K562 (cell line): ENCODE measurements around the gene PALLD. TPM values are rescaled to one million over a fixed set of nuclear protein-coding genes. Genes with fewer than 3 reads are reported as not detected.

ENCODE experiments used
- ATAC-seq: fragments of 200-7000 bp; cut with Tn5 transposase; 3 replicates; pipeline ENCODE4 v1.9.1; 2020; ENCODE audit warnings: moderate library complexity
- BruUV-seq: library from RNA; stranded (reverse); fragments of 400-500 nt; replicated peaks from 2 replicates; lab custom pipeline; 2021; lab: Mats Ljungman, UMichigan
- CTCF ChIA-PET: fragments of 300-600 bp; formaldehyde crosslinking; extraction: SDS; loops from one replicate; lab custom pipeline; 2021; ENCODE audit warnings: low intra/inter-chr PET ratio; lab: Yijun Ruan, JAX
- POLR2A ChIA-PET: fragments of 300-600, 350-650 bp; sonication (Branson Sonifier 250); formaldehyde crosslinking; extraction: SDS; loops from one replicate; lab custom pipeline; 2021; ENCODE audit warnings: antibody characterized with exemption, inconsistent platforms; lab: Yijun Ruan, JAX
- DNase-seq, 4 experiments: peaks; one replicate each; pipeline versions ENCODE4 v3.0.0 to v3.0.0-alpha.2; 2011 to 2018; ENCODE audit warnings: low spot score in 3 of 4, mixed read lengths in 3 of 4; ENCODE audit errors: extremely low read depth in 1 of 4
- FAIRE-seq: peaks from 2 replicates; lab custom pipeline; 2011; peaks lifted over from hg19 to GRCh38; lab: Jason Lieb, UNC
- H2AFZ ChIP-seq: 2 replicates; pipeline ENCODE4 v1.6.0; 2011; ENCODE audit warnings: low read depth, low read length, control low read depth, inconsistent platforms
- H3K27ac ChIP-seq: fragments of 200-600 bp; 3 replicates; pipeline ENCODE4 v1.8.0; 2011; ENCODE audit warnings: low read depth, mild to moderate bottlenecking, control low read depth, inconsistent platforms, low read length, moderate library complexity, mixed read lengths; ENCODE audit errors: extremely low read depth
- H3K27me3 ChIP-seq, 2 experiments: fragments of 300-600 bp in 1 of 2; 2 replicates in 1 of 2; 3 replicates in 1 of 2; pipeline versions ENCODE4 v1.6.0 to v1.8.0; 2011; ENCODE audit warnings: inconsistent platforms in 2 of 2, low read length in 2 of 2, mild to moderate bottlenecking in 1 of 2, mixed read lengths in 1 of 2, moderate library complexity in 1 of 2; ENCODE audit not compliant: control insufficient read depth in 2 of 2, insufficient read depth in 2 of 2
- H3K36me3 ChIP-seq: fragments of 300-600 bp; 3 replicates; pipeline ENCODE4 v1.8.0; 2011; ENCODE audit warnings: mild to moderate bottlenecking, low read length, inconsistent platforms; ENCODE audit not compliant: control insufficient read depth, insufficient read depth
- H3K4me1 ChIP-seq, 2 experiments: fragments of 200-600 bp in 1 of 2; replicated peaks in 1 of 2; 2 replicates in 1 of 2; 3 replicates in 1 of 2; pipeline versions ENCODE4 v1.5.1 to v1.8.0; 2011; ENCODE audit warnings: inconsistent platforms in 2 of 2, low read length in 2 of 2, mild to moderate bottlenecking in 1 of 2, mixed read lengths in 1 of 2, moderate library complexity in 1 of 2; ENCODE audit not compliant: control insufficient read depth in 2 of 2, insufficient read depth in 2 of 2
- H3K4me2 ChIP-seq: 2 replicates; pipeline ENCODE4 v1.6.1; 2011; ENCODE audit warnings: low read length, control low read depth, inconsistent platforms, mixed read lengths; ENCODE audit not compliant: insufficient read depth
- H3K4me3 ChIP-seq: fragments of 200-600 bp; sonication (generic), shearing (Covaris generic); 2 replicates; pipeline ENCODE4 v1.5.1; 2016; ENCODE audit warnings: control low read depth, inconsistent platforms
- H3K79me2 ChIP-seq: fragments of 200-600 bp; 3 replicates; pipeline ENCODE4 v1.8.0; 2011; ENCODE audit warnings: low read length, inconsistent platforms; ENCODE audit not compliant: control insufficient read depth, insufficient read depth
- H3K9ac ChIP-seq, 2 experiments: 2 replicates each; pipeline versions ENCODE4 v1.6.0 to v1.6.1; 2011; ENCODE audit warnings: low read depth in 2 of 2, low read length in 2 of 2, control low read depth in 1 of 2, inconsistent platforms in 1 of 2, mild to moderate bottlenecking in 1 of 2, mixed read lengths in 1 of 2; ENCODE audit not compliant: insufficient read depth in 1 of 2
- H3K9me1 ChIP-seq: one replicate; pipeline ENCODE4 v1.6.0; 2011; ENCODE audit warnings: inconsistent platforms, mild to moderate bottlenecking, low read length, moderate library complexity; ENCODE audit not compliant: control insufficient read depth, insufficient read depth
- H3K9me3 ChIP-seq: replicated peaks from 2 replicates; pipeline ENCODE4 v1.5.1; 2011; ENCODE audit warnings: low read depth, low read length, inconsistent platforms; ENCODE audit not compliant: control insufficient read depth, insufficient read depth
- H4K20me1 ChIP-seq: replicated peaks from 2 replicates; pipeline ENCODE4 v1.6.1; 2011; ENCODE audit warnings: low read length, inconsistent platforms, mixed read lengths; ENCODE audit not compliant: control insufficient read depth, insufficient read depth
- CHCHD3 ChIP-seq: fragments of 250-450 bp; sonication (Bioruptor Pico); IDR thresholded peaks from 2 replicates; pipeline ENCODE4 v2.1.2; 2022; ENCODE audit warnings: mild to moderate bottlenecking
- DACH1 ChIP-seq: fragments of 450-650 bp; IDR thresholded peaks from 2 replicates; pipeline ENCODE4 v1.6.1; 2018; ENCODE audit not compliant: partially characterized antibody
- ETV6 ChIP-seq, 3 experiments: fragments of 150-350 bp in 1 of 3; sonication (generic) in 1 of 3; formaldehyde crosslinking in 1 of 3; IDR thresholded peaks; 2 replicates each; pipeline versions ENCODE4 v1.6.1 to v1.8.0; 2014 to 2022; ENCODE audit warnings: borderline replicate concordance in 2 of 3, low read depth in 2 of 3, antibody characterized with exemption in 1 of 3, low read length in 1 of 3, mild to moderate bottlenecking in 1 of 3, missing genetic modification reagents in 1 of 3
- LEF1 ChIP-seq: fragments of 450-650 bp; IDR thresholded peaks from 2 replicates; pipeline ENCODE4 v1.6.1; 2016; ENCODE audit warnings: mild to moderate bottlenecking
- MYBL2 ChIP-seq, 2 experiments: fragments of 450-650 bp in 1 of 2; sonication (generic) in 1 of 2; formaldehyde crosslinking in 1 of 2; IDR thresholded peaks; 2 replicates each; pipeline versions ENCODE4 v1.6.1 to v1.8.1; 2017 to 2022; ENCODE audit warnings: borderline replicate concordance in 1 of 2, inconsistent platforms in 1 of 2, low read depth in 1 of 2, mild to moderate bottlenecking in 1 of 2, missing genetic modification reagents in 1 of 2, moderate library complexity in 1 of 2
- PURB ChIP-seq: sonication (generic); formaldehyde crosslinking; IDR thresholded peaks from 2 replicates; pipeline ENCODE4 v1.9.0; 2021; ENCODE audit warnings: low read depth, mild to moderate bottlenecking, missing genetic modification reagents
- SMARCE1 ChIP-seq: fragments of 450-650 bp; IDR thresholded peaks from 2 replicates; pipeline ENCODE4 v1.7.1; 2016; ENCODE audit warnings: mild to moderate bottlenecking
- TCF3 ChIP-seq: sonication (generic); formaldehyde crosslinking; IDR thresholded peaks from 2 replicates; pipeline ENCODE4 v1.4.0; 2020; ENCODE audit warnings: mild to moderate bottlenecking, missing genetic modification reagents
- TEAD2 ChIP-seq: fragments of 450-650 bp; IDR thresholded peaks from 2 replicates; pipeline ENCODE4 v1.6.1; 2016; ENCODE audit warnings: missing genetic modification characterization, control low read depth, missing compliant biosample characterization
- ZNF184 ChIP-seq: sonication (generic); formaldehyde crosslinking; IDR thresholded peaks from 2 replicates; pipeline ENCODE4 v1.5.0; 2020; ENCODE audit warnings: missing genetic modification reagents
- ZNF239 ChIP-seq: fragments of 250-450 bp; sonication (Bioruptor Pico); IDR thresholded peaks from 2 replicates; pipeline ENCODE4 v1.4.0; 2020; ENCODE audit warnings: mild to moderate bottlenecking
- WGBS: fragments of 100-300 bp; shearing (Covaris generic); methylation state at CpG from one replicate; pipeline ENCODE4 v1.1.6; 2016; ENCODE audit warnings: low coverage, mixed read lengths; ENCODE audit not compliant: insufficient coverage; ENCODE audit errors: missing lambda C conversion rate; 5-methylcytosine and 5-hydroxymethylcytosine counted together
- in situ Hi-C: fragments of 300-500 bp; cut with MboI; formaldehyde crosslinking; loops from 4 replicates; pipeline ENCODE4 v1.15.0; 2018; ENCODE audit warnings: inconsistent platforms, mixed read lengths
- intact Hi-C: fragments of 100-400 bp; cut with micrococcal nuclease; formaldehyde crosslinking; loops from 2 replicates; pipeline ENCODE4 v1.14.2; 2022
- polyA plus RNA-seq, 8 experiments: library from polyadenylated mRNA; depleted of rRNA in 4 of 8; stranded (reverse) in 5 of 8; unstranded in 3 of 8; fragments of >200 nt; fragmentation: Nextera tagmentation in 2 of 8; fragmentation: Illumina TruSeq in 1 of 8; extraction: Ambion mirVana in 2 of 8; extraction: Trizol in 1 of 8; gene quantifications; 2 replicates each; pipeline versions ENCODE4 v1.2.1 to v1.2.3, GENCODE V29; 2011 to 2014; ENCODE audit warnings: inconsistent platforms in 1 of 8, missing spikeins in 1 of 8
- total RNA-seq, 7 experiments: library from RNA; depleted of rRNA in 6 of 7; stranded (reverse); fragments of >200 nt in 6 of 7; fragmentation: Illumina TruSeq in 2 of 7; extraction: Trizol in 2 of 7; gene quantifications; 2 replicates each; pipeline versions ENCODE4 v1.2.1 to v1.2.3, GENCODE V29; 2011 to 2021; ENCODE audit warnings: low replicate concordance in 1 of 7
- TF ChIP-seq, protein P1 (sequence below): fragments of 200-400 bp; formaldehyde crosslinking; IDR thresholded peaks from 2 replicates; pipeline ENCODE4 v1.6.1; 2017; ENCODE audit warnings: mild to moderate bottlenecking, low read depth, low read length, moderate library complexity
- TF ChIP-seq, protein P2 (sequence below): fragments of 250-450 bp; sonication (Bioruptor Pico); IDR thresholded peaks from 2 replicates; pipeline ENCODE4 v1.5.0; 2022; ENCODE audit warnings: mild to moderate bottlenecking

Gene PALLD
- total and polyA plus RNA-seq, 9 of the 15 experiments (the other 6 are each of a cell fraction or from before 2014, with no cell fraction given): 0.01 to 0.35 (median 0.06) TPM; not detected in 3

DNA sequence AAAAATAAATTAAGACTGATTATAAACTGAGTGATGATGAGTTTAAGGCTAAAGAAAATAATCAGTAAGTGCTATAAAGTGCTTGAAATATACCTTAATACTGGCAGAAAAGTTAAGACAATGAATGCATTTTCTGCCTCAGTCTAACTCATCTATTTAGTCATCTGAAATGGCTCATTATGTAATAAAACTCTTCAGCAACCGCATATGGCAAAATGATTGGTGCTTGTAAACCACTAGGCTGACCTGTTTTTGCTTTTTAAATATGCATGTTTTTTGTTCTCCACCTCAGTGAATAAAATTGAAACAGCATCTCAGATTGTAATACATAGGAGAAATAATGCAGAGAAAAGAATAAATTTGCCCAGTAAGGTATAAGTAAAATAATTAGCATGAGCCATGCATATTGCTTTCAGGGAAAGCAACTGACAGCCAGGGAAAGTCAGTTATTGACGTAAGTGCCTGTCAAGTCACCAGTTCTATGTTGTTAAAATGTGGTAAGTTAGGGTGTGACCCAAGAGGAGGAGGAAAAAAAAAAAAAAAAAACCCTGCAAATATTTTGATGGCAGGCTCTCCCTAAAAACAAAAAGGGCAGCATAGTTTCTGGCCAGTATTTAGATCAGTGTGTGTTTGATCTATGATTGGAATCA, 167.5 kb downstream of the PALLD start:
- no peaks in the 10 kb centered on the region for H3K4me1 ChIP-seq
- no peak overlapping the region for H3K27ac ChIP-seq
- in situ Hi-C loops: no loop called here
- intact Hi-C loops: no loop called here
- no peaks in the 10 kb centered on the region for H3K79me2 ChIP-seq
- no peak overlapping the region for H3K9ac ChIP-seq
- DNase-seq (no peak), FAIRE-seq (no peak)
- POLR2A ChIA-PET: no interaction called here
- no TSS peak for BruUV-seq
- CTCF ChIA-PET: no interaction called here
- TF ChIP-seq ZNF184 (CRISPR knock-in tag) (no peak), MYBL2 (IDR thresholded peaks at IDR 0.05; ENCODE audit: low read depth) (no peak), MYBL2 (CRISPR knock-in tag; IDR thresholded peaks at IDR 0.05; ENCODE audit: borderline replicate concordance) (no peak), DACH1 (no peak), ZNF239 (CRISPR knock-in tag) (no peak), SMARCE1 (no peak), LEF1 (no peak), TEAD2 (tag) (no peak), TCF3 (no peak), ETV6 (IDR thresholded peaks at IDR 0.05; ENCODE audit: borderline replicate concordance in 1 of 2, low read depth in 2 of 2, low read length in 1 of 2) (no peak), ETV6 (CRISPR knock-in tag; IDR thresholded peaks at IDR 0.05; ENCODE audit: borderline replicate concordance) (no peak), PURB (no peak), CHCHD3 (no peak)
- TF ChIP-seq, protein P1, sequence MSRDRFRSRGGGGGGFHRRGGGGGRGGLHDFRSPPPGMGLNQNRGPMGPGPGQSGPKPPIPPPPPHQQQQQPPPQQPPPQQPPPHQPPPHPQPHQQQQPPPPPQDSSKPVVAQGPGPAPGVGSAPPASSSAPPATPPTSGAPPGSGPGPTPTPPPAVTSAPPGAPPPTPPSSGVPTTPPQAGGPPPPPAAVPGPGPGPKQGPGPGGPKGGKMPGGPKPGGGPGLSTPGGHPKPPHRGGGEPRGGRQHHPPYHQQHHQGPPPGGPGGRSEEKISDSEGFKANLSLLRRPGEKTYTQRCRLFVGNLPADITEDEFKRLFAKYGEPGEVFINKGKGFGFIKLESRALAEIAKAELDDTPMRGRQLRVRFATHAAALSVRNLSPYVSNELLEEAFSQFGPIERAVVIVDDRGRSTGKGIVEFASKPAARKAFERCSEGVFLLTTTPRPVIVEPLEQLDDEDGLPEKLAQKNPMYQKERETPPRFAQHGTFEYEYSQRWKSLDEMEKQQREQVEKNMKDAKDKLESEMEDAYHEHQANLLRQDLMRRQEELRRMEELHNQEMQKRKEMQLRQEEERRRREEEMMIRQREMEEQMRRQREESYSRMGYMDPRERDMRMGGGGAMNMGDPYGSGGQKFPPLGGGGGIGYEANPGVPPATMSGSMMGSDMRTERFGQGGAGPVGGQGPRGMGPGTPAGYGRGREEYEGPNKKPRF: no peak
- TF ChIP-seq, protein P2, sequence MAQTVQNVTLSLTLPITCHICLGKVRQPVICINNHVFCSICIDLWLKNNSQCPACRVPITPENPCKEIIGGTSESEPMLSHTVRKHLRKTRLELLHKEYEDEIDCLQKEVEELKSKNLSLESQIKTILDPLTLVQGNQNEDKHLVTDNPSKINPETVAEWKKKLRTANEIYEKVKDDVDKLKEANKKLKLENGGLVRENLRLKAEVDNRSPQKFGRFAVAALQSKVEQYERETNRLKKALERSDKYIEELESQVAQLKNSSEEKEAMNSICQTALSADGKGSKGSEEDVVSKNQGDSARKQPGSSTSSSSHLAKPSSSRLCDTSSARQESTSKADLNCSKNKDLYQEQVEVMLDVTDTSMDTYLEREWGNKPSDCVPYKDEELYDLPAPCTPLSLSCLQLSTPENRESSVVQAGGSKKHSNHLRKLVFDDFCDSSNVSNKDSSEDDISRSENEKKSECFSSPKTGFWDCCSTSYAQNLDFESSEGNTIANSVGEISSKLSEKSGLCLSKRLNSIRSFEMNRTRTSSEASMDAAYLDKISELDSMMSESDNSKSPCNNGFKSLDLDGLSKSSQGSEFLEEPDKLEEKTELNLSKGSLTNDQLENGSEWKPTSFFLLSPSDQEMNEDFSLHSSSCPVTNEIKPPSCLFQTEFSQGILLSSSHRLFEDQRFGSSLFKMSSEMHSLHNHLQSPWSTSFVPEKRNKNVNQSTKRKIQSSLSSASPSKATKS (CRISPR knock-in tag): no peak
- TF ChIP-seq, all 486 proteins: peak for 0
- no peak overlapping the region for H3K4me2 ChIP-seq
- no peaks in the 10 kb centered on the region for H4K20me1 ChIP-seq
- H2AFZ ChIP-seq: no peak overlapping the region
- peaks cover 0 to 5% of the 10 kb centered on the region in 2 experiments; a peak in 2 of 5 replicates for H3K27me3 ChIP-seq
- H3K9me1 ChIP-seq: no peaks in the 10 kb centered on the region
- H3K9me3 ChIP-seq: no peaks in the 10 kb centered on the region
- H3K36me3 ChIP-seq: no peaks in the 10 kb centered on the region
- 0% methylated on average over 2 of the region's 2 CpGs for WGBS
- no peak for ATAC-seq
- H3K4me3 ChIP-seq: no peak overlapping the region
